OCI-LY7 (cell line): ENCODE measurements around the gene MOCS3. TPM values are rescaled to one million over a fixed set of nuclear protein-coding genes. Genes with fewer than 3 reads are reported as not detected.

Experiments used
- BruUV-seq: library from RNA; stranded (reverse); fragments of 400-500 nt; replicated peaks from 2 replicates; lab custom pipeline; 2021; lab: Mats Ljungman, UMichigan
- CTCF ChIA-PET: fragments of 300-600 bp; sonication (Branson Sonifier 250); formaldehyde crosslinking; loops from one replicate; lab custom pipeline; 2022; ENCODE audit warnings: antibody characterized with exemption; ENCODE audit not compliant: unreplicated experiment; lab: Charles Lee
- POLR2A ChIA-PET: fragments of 300-600 bp; sonication (Branson Sonifier 250); formaldehyde crosslinking; loops from one replicate; lab custom pipeline; 2022; ENCODE audit warnings: antibody characterized with exemption; lab: Charles Lee
- DNase-seq: peaks from one replicate; pipeline ENCODE4 v3.0.0-alpha.2; 2015; ENCODE audit warnings: low spot score
- H2AFZ ChIP-seq: fragments of 200-600 bp; sonication (generic), shearing (Covaris generic); 2 replicates; pipeline ENCODE4 v1.6.1; 2014; ENCODE audit warnings: mild to moderate bottlenecking, antibody characterized with exemption, low read length, moderate library complexity
- H3K27ac ChIP-seq: fragments of 200-600 bp; sonication (generic); 2 replicates; pipeline ENCODE4 v1.5.1; 2014; ENCODE audit warnings: mixed run types, low read depth, mild to moderate bottlenecking, moderate library complexity, low read length, inconsistent platforms; ENCODE audit not compliant: poor library complexity, severe bottlenecking
- H3K36me3 ChIP-seq: fragments of 200-600 bp; sonication (generic); 2 replicates; pipeline ENCODE4 v1.6.1; 2014; ENCODE audit warnings: mild to moderate bottlenecking, antibody characterized with exemption, low read length, moderate library complexity, mixed read lengths; ENCODE audit not compliant: insufficient read depth
- H3K4me1 ChIP-seq: fragments of 200-600 bp; sonication (generic); 2 replicates; pipeline ENCODE4 v1.5.1; 2014; ENCODE audit warnings: mild to moderate bottlenecking, low read length; ENCODE audit not compliant: insufficient read depth, poor library complexity, severe bottlenecking
- H3K4me2 ChIP-seq: fragments of 200-600 bp; sonication (generic); 2 replicates; pipeline ENCODE4 v1.6.1; 2014; ENCODE audit warnings: mild to moderate bottlenecking, low read length
- H3K4me3 ChIP-seq: fragments of 200-600 bp; sonication (generic); 2 replicates; pipeline ENCODE4 v1.5.1; 2014; ENCODE audit warnings: mild to moderate bottlenecking, low read depth, low read length; ENCODE audit not compliant: poor library complexity, severe bottlenecking
- H3K79me2 ChIP-seq: fragments of 200-600 bp; sonication (generic); 2 replicates; pipeline ENCODE4 v1.6.1; 2016; ENCODE audit warnings: low read depth, mild to moderate bottlenecking, low read length, moderate library complexity, mixed read lengths; ENCODE audit not compliant: insufficient read depth
- H3K9me2 ChIP-seq: fragments of 200-600 bp; sonication (generic); 2 replicates; pipeline ENCODE4 v1.6.1; 2016; ENCODE audit warnings: mild to moderate bottlenecking, low read length, mixed read lengths; ENCODE audit not compliant: insufficient read depth
- H3K9me3 ChIP-seq: fragments of 200-600 bp; sonication (generic); 2 replicates; pipeline ENCODE4 v1.6.1; 2014; ENCODE audit warnings: mild to moderate bottlenecking, mixed run types, low read length, mixed read lengths
- H4K20me1 ChIP-seq: fragments of 200-600 bp; sonication (generic); 2 replicates; pipeline ENCODE4 v1.6.1; 2014; ENCODE audit warnings: mild to moderate bottlenecking, antibody characterized with exemption, low read length, moderate library complexity, mixed read lengths; ENCODE audit not compliant: insufficient read depth
- CTCF ChIP-seq: fragments of 200-600 bp; sonication (generic); conservative IDR thresholded peaks from 2 replicates; pipeline ENCODE4 v1.5.1; 2014; ENCODE audit warnings: mild to moderate bottlenecking, antibody characterized with exemption, low read length, moderate library complexity, mixed read lengths
- EZH2phosphoT487 ChIP-seq: fragments of 200-600 bp; sonication (generic); IDR thresholded peaks from 2 replicates; pipeline ENCODE4 v1.6.1; 2018; ENCODE audit warnings: low read depth, borderline replicate concordance, mild to moderate bottlenecking, mixed run types, antibody characterized with exemption, low read length, moderate library complexity, mixed read lengths
- intact Hi-C: fragments of 100-400 bp; cut with micrococcal nuclease; formaldehyde crosslinking; loops from one replicate; pipeline ENCODE4 v1.10.0; 2022; ENCODE audit not compliant: unreplicated experiment
- total RNA-seq, 2 experiments: library from RNA; depleted of rRNA in 1 of 2; stranded (reverse); fragments of >200 nt in 1 of 2; shearing (Covaris generic) in 1 of 2; gene quantifications; 2 replicates each; pipeline ENCODE4 v1.2.3, GENCODE V29; 2014 to 2022

MOCS3 gene
- total RNA-seq, 2 experiments from 2014 or later, result 5.8 to 7.7 TPM

DNA sequence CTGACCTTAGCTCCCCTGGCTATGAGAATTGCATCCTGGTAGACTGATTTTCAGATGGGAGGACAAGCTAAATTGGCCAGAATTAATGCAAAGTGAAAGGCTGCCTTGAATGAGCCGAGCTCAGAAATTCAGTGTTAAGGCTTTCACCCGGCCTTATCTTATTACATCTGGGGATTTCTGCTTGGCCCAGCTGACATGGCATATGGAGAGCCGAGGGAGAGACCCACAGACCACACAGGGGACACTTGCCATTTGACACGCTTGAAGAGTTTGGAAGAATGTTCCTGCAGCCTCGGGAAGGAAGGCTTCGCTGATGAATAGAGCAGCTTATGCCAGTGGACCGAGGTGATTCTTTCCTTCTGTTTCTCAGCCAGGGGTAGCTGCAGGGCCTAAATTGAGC, 9.0 kb downstream of the MOCS3 start:
- BruUV-seq, result no TSS peak
- no peak overlapping the region for H3K4me3 ChIP-seq
- no peaks in the 10 kb centered on the region for H3K79me2 ChIP-seq
- no peaks in the 10 kb centered on the region for H3K4me1 ChIP-seq
- no peaks in the 10 kb centered on the region for H3K9me2 ChIP-seq
- H3K36me3 ChIP-seq, result no peaks in the 10 kb centered on the region
- no peak overlapping the region for H2AFZ ChIP-seq
- H3K4me2 ChIP-seq, result no peak overlapping the region
- intact Hi-C loops, result no loop called here
- CTCF ChIA-PET, result interaction anchor here (0.6 kb wide), 1 partner anchor 1050 kb away, joined by 4 read pairs; no protein-coding TSS in a partner anchor
- H3K9me3 ChIP-seq, result no peaks in the 10 kb centered on the region
- H4K20me1 ChIP-seq, result no peaks in the 10 kb centered on the region
- TF ChIP-seq CTCF (no peak), EZH2phosphoT487 (no peak)
- no peak for DNase-seq
- POLR2A ChIA-PET, result interaction anchor here (0.5 to 0.9 kb wide), 2 partner anchors 9 to 174 kb away, joined by 3 to 4 read pairs; partner anchors contain the start of genes DPM1 and MOCS3
- no peak overlapping the region for H3K27ac ChIP-seq

GRCh38 chr20:50968289-50968688, 9.7 kb downstream of the MOCS3 start:
- Histone ChIP-seq H3K4me1 (no peaks in the 10 kb centered on the region), H3K36me3 (no peaks in the 10 kb centered on the region), H4K20me1 (no peaks in the 10 kb centered on the region), H3K4me2 (no peak overlapping the region), H3K27ac (no peak overlapping the region), H3K4me3 (no peak overlapping the region), H2AFZ (no peak overlapping the region), H3K9me2 (no peaks in the 10 kb centered on the region), H3K9me3 (no peaks in the 10 kb centered on the region), H3K79me2 (no peaks in the 10 kb centered on the region)
- no TSS peak for BruUV-seq
- intact Hi-C loops, result no loop called here
- no peak for DNase-seq
- ChIA-PET CTCF (no interaction called here), POLR2A (interaction anchor here (0.5 to 0.9 kb wide), 3 partner anchors 10 to 565 kb away, joined by 3 to 4 read pairs (median 4); partner anchors contain the start of genes DPM1 and MOCS3)
- TF ChIP-seq EZH2phosphoT487 (no peak), CTCF (no peak)

DNA sequence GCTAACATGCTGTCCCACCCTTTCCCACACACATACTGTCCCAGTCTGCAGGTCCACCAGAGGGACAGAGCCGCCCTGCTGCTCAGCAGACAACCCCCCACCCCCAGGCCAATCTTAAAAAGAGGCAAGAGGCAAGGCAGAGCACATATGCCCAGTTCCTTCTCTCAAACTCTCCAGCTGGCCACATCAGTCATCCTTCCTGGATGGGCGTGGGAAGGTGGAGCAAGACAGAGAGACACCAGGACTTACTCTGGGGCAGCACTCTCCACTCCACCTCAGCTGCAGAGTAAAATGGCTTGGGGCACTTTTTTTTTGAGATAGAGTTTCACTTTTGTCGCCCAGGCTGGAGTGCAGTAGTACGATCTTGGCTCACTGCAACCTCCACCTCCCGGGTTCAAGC, 10.8 kb downstream of the MOCS3 start:
- Histone ChIP-seq H3K9me3 (no peaks in the 10 kb centered on the region), H4K20me1 (no peaks in the 10 kb centered on the region), H3K9me2 (no peaks in the 10 kb centered on the region), H3K27ac (no peak overlapping the region), H2AFZ (no peak overlapping the region), H3K4me2 (no peak overlapping the region), H3K79me2 (no peaks in the 10 kb centered on the region), H3K4me1 (no peaks in the 10 kb centered on the region), H3K36me3 (no peaks in the 10 kb centered on the region), H3K4me3 (no peak overlapping the region)
- ChIA-PET POLR2A (no interaction called here), CTCF (no interaction called here)
- TF ChIP-seq EZH2phosphoT487 (no peak), CTCF (no peak)
- no TSS peak for BruUV-seq
- intact Hi-C loops, result no loop called here
- no peak for DNase-seq
